HG02973 (cell line): Measurements from ENCODE around the gene CAPN12.
"Not testable (repeated sequence)": the region's sequence is repeated elsewhere in the genome, so short reads cannot be mapped to it uniquely, and the experiment has no call there.

Experiments used
- ATAC-seq: cut with Tn5 transposase; IDR thresholded peaks from one replicate; pipeline ENCODE4 v1.9.1; 2021; ENCODE audit warnings: moderate library complexity; ENCODE audit not compliant: unreplicated experiment

CAPN12 gene, protein sequence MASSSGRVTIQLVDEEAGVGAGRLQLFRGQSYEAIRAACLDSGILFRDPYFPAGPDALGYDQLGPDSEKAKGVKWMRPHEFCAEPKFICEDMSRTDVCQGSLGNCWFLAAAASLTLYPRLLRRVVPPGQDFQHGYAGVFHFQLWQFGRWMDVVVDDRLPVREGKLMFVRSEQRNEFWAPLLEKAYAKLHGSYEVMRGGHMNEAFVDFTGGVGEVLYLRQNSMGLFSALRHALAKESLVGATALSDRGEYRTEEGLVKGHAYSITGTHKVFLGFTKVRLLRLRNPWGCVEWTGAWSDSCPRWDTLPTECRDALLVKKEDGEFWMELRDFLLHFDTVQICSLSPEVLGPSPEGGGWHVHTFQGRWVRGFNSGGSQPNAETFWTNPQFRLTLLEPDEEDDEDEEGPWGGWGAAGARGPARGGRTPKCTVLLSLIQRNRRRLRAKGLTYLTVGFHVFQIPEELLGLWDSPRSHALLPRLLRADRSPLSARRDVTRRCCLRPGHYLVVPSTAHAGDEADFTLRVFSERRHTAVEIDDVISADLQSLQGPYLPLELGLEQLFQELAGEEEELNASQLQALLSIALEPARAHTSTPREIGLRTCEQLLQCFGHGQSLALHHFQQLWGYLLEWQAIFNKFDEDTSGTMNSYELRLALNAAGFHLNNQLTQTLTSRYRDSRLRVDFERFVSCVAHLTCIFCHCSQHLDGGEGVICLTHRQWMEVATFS

DNA sequence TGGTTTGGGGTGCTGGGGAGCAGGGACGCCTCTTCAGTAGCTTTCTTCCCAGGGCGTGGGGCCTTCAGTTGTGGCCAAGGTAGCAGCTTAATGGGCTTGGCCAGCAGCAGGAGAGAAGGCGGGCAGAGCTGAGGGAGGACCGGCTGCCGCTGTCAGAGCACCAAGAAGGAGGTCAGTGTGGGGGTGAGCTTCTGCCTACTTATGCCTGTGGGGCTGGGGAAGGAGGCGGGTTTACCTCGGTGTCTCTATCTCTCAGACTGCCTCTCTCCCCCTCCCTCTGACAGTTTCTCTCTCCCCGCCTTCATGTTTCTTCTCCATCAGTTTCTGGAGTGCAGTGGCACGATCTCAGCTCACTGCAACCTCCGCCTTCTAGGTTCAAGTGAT lies at the start of gene CAPN12:
TSS of gene CAPN12 (minus strand) at position 177 of the 384 bp plus-strand sequence. CDS start 309 bp downstream, outside the sequence.
- ATAC-seq = no peak

DNA sequence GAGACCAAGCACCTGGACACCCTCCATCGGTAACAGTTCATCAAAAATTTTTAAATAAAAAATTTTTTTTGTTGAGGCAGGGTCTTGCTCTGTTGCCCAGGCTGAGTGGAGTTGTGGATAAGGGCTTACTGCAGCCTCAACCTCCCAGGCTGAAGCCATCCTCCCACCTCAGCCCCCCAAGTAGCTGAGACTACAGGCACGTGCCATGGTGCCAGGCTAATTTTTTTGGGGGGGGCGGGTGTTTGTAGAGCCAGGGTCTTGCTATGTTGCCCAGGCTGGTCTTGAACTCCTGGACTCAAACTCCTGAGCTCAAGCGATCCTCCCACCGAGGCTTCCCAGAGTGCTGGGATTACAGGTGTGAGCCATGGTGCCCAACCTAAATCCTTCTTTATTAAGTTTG lies 49.4 kb upstream of the CAPN12 start:
- no peak for ATAC-seq

DNA sequence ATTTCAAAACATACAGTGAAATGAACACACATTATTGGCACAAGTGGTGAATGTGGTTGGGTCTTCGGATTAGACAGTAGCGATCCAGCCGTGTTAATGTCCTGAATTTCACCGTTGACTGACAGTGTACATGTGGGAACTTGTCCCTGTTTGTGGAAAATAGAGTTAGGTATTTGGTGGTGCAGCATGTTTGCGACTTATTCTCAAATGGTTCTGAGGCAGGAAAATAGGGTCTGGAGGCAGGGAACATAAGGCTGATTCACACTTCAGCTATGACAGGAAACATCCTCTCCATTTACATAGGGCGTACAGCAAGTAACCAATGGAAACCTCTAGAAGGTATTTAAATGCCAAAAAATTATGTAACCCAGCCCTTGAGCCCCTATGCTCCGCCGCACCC lies 48.9 kb upstream of the CAPN12 start:
- no peak for ATAC-seq

DNA sequence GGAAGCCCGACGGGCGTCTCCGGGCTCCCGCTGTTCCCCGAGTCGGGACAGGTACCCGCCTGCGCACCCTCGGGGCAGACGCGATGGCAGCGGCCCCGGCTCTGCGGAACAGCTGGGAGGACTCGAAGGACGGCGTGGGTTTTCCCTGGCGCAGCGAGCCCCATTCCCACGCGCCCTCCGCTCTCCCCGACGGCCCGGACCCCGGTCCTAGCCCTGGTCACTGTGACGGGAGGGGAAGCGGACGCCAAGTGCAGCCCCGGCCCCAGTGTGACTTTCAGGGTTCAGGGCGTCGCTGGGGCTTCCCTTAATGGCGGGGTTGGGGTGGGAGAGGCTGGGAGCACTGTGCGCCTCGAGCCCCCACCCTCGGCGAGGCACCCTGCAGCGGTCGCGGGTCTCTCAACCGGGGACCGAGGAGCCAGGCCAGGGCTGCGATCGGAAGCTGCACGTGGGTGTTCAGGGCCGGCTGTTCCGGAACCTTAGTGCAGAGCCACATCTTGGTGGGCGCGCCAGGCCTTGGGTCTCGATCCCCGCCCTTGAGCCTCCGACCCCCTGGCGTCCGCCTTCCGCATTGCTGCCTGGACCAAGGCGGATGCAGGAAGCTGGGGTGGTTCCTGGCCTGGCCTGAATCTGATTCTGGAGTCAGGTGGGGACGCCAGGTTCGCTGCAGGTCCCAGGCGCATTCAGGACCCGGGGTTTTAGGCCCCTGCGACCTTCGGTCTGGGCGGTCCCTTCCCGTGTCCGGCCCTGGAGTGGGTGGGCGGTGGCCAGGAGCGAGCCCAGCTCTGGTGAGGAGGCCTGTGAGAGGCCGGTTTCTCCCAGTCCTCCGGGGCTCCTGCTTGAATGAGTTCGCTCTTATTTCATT lies 48.2 kb upstream of the CAPN12 start:
- no peak for ATAC-seq

DNA sequence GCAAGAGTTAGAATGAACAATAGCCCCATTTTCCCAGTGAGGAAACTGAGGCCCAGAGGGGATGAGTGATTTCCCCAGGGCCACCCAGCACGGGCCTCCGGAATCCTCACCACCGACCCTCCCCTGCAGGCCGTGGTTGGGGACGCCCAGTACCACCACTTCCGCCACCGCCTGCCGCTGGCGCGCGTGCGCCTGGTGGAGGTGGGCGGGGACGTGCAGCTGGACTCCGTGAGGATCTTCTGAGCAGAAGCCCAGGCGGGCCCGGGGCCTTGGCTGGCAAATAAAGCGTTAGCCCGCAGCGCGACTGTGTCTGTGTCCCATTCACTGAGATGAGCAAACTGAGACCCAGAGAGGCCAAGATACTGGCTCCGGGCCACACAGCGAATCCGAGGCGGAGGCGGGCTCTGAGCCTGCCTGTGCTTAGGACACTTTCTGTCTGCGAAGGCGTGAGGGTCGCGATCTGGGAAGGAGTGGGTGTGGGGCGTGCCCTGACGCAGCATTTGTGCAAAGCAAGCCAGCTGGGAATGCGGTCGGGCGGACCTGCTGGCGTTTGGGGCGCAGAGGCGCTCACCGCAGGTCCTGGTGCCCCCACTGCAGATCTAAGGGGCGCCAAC lies 47.3 kb upstream of the CAPN12 start:
- ATAC-seq = not testable (repeated sequence)

DNA sequence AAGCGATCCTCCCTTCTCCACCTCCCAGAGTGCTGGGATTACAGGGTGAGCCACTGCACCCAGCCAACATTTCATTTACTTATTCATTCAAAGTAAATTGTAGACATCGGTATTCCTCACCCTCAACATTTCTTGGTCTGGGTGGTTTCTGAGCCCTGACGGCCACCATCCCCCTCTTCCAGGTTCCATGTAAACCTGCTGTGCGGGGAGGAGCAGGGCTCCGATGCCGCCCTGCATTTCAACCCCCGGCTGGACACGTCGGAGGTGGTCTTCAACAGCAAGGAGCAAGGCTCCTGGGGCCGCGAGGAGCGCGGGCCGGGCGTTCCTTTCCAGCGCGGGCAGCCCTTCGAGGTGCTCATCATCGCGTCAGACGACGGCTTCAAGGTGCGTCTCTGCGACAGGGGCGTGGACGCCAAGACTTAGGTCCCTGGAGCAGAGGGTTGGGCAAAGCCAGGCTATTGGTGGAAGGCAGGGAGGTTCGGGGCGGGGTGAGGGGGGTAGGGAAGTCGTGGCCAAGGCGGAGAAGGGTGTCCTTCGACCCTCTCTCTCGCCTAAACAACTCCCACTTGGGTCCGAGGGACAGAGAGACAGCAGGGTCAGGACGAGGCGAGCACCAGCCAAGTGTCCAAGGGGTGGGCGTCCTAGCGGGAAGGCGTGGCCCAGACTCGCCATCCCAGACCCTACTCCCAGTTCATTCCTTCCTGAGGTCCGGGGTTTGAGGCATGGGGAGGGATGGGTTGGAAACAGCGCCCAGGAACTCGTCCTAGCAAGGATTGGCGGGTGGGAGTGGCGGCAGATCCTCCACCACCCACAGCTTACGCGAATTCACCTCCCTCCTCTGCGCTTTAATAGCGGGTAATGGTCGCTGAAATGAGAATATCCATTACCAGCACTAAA lies 46.5 kb upstream of the CAPN12 start:
- not testable (repeated sequence) for ATAC-seq

DNA sequence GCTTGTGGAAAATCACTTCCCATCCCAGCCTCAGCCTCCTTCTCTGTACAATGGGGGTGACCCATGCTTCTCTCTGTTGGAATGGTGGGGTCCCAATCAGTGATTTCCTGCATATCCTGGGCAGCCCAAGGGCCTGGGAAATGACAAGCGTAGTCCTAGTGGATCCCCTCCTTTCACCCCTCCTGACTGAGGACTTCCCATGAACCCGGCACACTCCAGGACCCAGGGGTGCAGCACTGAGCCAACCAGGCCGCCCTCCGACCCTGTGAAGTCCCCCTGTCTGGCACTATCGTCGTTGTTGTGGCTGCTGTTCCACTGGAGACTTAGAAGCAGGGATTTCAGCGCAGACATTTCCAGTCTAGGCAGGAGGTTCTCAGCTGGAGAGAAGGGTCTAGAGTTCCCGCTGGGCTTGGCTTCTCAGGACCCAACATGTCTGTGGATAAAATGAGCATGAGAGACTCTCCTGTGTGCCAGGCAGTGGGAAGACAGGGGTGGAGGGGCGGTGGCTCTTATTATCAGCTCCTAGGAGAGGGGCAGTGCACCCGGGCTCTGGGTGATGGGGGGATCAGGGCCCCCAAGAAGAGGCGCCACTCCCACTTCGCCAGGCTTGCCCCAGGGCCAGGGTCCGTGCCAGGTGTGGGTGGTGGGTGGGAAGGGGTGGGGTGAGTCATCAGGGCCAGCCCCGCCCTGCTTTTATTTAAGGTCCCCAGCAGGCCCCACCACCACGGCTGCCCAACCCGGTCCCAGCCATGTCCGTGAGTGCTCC lies 44.4 kb upstream of the CAPN12 start, which contains the start of gene LGALS7B:
TSS of gene LGALS7B (plus strand) at position 723 of the 766 bp plus-strand sequence. CDS start at position 750, 27 bp downstream.
- no peak for ATAC-seq

DNA sequence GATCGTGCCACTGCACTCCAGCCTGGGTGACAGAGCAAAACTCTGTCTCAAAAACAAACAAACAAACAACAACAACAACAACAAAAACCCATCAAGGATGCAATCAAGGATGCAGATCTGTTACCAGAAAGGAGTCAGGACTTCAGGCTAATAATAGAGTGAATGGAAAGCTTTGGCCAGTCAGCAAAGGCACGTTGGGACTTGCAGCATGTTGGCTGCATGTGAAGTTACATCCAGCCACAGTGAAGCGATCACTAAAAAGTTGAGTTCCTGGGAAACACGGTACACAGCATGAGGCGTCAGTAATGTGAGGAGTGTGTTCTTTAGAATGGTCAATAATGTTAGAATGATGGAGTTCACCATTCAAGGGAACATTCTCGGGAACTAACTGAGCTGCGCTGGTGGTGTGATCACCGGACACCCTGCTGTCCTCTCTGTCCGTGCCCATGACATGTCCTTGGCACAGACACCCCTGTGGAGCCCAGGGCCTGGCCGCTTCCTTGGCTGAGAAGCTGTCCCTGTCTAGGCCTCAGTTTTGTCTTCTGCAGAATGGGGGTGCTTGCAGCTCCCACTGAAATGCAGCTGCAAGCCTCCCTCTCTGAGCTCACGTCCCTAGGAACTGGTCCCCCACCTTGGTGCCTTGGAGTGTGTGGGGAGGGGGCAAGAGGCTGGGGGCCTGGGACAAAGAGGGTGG lies 42.4 kb upstream of the CAPN12 start:
- no peak for ATAC-seq

DNA sequence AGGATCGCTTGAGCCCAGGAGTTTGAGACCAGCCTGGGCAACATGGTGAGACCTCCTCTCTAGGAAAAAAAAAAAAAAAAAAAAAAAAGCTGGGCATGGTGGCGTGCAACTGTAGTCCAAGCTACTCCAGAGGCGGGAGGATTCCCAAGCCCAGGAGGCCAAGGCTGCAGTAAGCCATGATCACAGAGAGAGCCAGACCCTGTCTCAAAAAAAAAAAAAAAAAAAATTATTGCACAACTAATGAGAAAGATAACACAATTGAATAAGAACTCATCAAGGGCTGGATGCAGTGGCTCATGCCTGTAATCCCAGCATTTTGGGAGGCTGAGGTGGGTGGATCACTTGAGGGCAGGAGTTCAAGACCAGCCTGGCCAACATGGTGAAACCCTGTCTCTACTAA lies 41.8 kb upstream of the CAPN12 start:
- not testable (repeated sequence) for ATAC-seq

DNA sequence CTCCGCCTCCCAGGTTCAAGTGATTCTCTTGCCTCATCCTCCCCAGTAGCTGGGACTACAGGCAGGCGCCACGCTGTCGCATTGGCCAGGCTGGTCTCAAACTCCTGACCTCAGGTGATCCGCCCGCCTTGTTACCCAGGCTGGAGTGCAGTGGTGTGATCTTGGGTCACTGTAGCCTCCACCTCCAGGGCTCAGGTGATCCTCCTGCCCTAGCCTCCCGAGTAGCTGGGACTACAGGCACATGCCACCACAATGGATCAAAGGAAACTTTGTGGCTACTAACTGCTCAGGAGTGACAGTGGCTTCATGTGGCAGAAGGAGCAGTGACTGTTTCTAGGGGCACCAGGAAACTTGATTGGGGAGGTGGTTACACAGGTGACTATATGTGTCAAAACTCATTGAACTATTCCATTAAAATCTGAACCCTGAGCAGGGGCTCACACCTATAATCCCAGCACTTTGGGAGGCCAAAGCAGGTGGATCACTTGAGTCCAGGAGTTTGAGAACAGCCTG lies 41.0 kb upstream of the CAPN12 start:
- no peak for ATAC-seq

DNA sequence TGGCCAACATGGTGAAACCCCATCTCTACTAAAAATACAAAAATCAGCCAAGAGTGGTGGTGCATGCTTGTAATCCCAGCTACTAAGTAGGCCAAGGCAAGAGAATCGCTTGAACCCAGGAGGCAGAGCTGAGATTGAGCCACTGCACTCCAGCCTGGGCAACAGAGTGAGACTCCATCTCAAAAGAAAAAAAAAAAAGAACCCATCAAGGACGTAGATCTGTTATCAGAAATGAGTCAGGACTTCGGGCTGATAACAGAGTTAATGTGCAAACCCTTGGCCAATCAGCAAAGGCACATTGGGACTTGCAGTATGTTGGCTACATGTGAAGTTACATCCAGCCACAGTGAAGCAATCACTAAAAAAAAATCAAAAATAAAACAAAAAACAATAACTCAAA lies 40.0 kb upstream of the CAPN12 start:
- ATAC-seq = no peak

DNA sequence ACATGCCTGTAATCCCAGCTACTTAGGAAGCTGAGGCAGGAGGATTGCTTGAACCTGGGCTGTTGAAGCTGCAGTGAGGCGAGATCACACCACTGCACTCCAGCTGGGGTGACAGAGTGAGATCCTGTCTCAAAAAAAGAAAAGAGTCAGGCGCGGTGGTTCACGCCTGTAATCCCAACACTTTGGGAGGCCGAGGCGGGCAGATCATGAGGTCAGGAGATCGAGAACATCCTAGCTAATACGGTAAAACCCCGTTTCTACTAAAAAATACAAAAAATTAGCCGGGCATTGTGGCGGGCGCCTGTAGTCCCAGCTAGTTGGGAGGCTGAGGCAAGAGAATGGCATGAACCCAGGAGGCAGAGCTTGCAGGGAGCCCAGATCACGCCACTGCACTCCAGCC lies 37.9 kb upstream of the CAPN12 start:
- ATAC-seq = not testable (repeated sequence)

DNA sequence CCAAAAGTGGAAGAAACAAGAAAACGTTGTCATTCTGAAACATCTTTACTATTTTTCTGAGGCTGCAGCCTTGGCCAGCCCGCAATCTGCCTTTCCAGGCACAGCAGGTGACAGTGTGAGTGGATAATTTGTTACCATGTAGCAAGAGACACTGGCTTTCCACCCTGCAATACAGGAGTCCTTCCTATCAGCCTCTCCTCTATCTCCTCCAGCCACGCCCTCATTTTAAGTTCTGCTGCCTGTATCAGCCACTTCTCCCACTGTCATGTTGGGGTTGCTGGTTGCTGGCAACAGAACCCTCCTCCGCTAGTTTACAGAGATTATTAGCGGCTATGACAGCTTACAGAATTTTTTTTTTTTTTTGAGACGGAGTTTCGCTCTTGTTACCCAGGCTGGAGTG lies 36.8 kb upstream of the CAPN12 start:
- ATAC-seq = no peak

DNA sequence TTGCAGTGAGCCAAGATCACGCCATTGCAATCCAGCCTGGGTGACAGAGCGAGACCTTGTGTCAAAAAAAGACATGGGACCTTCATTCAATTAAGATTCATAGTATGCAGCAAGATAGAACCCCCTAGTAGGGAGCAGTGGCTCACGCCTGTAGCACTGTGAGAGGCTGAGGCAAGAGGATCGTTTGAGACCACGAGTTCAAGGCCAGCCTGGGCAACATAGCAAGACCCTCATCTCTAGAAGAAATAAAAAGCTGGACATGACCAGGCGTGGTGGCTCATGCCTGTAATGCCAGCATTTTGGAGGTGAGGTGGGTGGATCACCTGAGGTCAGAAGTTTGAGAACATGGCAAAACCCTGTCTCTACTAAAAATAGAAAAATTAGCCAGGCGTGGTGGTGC lies 36.2 kb upstream of the CAPN12 start:
- no peak for ATAC-seq

DNA sequence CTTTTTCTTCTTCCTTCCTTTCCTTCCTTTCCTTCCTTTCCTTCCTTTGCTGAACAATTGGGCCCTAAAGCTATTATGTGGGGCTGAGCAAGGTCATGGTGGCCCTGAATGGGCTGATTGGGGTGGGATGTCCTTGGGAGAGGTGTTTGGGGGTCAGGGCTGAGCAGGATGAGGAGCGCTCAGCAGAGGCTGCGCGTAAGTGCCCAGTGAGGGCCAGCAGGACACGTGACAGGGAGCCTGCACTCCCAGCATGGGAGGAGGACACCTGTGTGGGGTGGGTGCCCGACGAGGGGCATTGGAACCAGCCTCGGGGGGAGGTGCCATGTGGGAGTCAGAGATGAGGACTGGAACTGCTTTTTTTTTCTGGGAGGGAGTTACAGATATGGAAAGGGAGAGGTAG lies 34.5 kb upstream of the CAPN12 start:
- ATAC-seq = no peak

DNA sequence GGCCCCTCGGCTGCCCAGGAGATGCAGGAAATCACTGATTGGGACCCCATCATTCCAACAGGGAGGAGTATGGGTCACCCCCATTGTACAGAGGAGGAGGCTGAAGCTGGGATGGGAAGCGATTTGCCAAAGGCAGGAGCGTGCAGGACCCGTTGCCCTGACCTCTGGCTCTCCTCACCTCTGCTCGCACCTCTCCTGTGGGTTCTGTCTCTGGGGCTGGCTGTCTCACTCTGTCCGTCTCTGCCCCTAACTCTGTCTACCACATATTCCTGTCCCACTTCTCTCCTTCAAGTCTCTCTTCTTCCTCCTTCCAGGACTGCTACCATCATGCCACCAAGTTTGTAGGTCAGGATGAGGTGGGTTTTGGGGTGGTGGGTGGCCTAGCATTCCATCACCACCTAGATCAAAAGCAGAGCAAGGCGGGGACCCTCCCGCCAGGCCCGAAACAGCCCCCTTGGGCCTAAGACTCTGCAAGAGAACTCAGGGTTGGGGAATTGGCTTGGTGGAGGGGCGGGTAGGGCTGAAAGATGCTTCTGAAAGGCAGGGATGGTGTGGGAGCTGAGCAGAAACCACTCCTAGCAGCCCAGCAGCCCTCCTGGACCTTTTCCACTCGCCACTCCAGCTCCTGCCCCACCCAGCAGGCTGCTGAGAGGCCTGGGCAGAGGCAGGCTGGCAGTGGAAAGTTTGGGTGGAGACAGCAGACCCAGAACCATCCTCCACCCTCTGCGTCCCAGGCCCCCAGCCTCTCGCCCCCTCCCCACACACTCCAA lies 30.1 kb upstream of the CAPN12 start:
- no peak for ATAC-seq

DNA sequence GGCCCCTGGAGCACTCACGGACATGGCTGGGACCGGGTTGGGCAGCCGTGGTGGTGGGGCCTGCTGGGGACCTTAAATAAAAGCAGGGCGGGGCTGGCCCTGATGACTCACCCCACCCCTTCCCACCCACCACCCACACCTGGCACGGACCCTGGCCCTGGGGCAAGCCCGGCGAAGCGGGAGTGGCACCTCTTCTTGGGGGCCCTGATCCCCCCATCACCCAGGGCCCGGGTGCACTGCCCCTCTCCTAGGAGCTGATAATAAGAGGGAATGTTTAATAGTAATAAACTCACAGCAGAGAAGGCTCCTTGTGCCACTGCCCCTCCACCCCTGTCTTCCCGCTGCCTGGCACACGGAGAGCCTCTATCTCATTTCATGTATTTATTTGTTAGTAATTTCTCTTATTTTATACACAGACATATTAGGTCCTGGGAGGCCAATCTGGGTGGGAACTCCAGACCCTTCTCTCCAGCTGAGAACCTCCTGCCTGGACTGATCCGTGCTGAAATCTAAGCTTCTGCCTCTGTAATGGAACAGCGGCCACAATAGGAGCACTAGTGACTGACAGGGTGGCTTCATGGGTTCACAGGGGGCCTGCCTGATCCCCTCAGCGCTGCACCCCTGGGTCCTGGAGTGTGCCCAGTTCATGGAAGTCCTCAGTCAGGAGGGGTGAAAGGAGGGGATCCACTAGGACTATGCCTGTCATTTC lies 29.3 kb upstream of the CAPN12 start, which contains the start of gene LGALS7:
TSS of gene LGALS7 (minus strand) at position 49 of the 709 bp plus-strand sequence. CDS start at position 24, 25 bp downstream.
- ATAC-seq = no peak
